Hindlimb muscle (tissue), 1 donor: ENCODE measurements around the gene CD6. TPM values are rescaled to one million over a fixed set of nuclear protein-coding genes. Genes with fewer than 3 reads are reported as not detected.

Source experiments
- DNase-seq: peaks from one replicate; pipeline ENCODE4 v3.0.0-alpha.2; 2013
- polyA plus RNA-seq: library from polyadenylated mRNA; unstranded; fragments of 120-200 nt; gene quantifications from one replicate; pipeline ENCODE4 v1.2.1, GENCODE V29; 2013; ENCODE audit not compliant: insufficient read length

CD6 gene
- polyA plus RNA-seq, 1 donor: 0.40 TPM

DNA sequence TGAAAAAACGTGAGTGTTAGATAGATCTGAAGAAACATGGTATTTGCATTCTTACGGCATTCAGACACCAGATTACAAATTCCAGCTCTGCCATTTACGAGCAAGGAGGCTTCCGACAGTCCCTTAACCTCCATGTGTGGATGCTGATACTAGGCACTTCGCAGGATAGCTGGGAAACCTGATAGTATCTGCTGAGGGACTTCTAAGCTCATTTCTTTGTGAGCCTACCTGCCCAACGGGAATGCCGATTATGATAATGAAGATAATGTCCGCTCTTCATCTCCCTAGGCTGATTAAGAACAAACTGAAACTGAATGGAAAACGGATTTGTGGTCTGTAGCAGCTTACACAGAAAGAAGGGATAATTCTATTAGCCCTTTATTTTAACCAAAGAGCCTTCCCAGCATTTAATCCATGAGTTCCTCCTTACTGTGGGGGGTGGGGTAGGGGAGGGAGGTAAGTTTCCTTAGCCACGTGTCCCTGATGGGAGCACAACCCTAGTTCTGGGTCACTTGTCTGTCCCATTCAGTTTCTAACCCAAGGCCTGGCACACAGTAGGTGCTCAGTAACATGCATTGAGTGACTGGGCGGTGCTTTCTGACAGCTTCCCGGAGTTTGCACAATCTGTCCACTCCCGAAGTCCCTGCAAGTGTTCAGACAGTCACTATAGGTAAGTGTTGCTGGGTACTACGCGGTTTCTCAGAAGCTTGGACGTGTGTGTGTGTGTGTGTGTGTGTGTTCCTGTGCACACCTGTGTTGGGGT lies 39.2 kb downstream of the CD6 start:
- no peak for DNase-seq

DNA sequence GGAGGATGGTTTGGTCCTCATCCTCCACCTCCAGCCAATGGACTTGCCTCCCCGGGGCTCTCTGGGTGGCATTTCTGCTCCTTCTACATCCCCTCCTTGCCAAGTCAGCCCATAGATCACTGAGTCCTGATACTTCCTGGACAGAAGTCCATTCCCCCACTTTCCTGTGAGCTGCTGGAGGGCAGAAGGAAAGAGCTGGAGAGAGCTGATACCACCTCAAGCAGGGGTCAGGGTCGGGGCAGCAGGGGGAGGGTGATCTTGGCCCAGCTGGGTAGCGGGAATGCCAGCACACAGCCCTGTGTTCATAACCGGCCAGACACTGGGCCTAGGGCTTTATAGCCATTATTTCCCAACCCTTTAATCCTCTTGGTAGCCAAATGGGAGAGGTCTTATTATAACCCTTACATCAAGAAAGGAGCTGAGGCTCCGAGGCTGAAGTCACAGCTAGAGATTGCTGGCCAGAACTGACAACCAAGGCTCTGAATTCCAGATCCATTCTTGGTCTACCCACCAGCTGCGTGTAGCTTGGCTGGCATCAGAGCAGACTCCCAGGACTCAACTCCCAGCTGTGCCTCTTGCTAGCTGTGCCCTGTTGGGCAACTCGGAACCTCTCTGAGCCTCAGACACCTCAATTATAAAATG lies 39.9 kb downstream of the CD6 start:
- DNase-seq: no peak

DNA sequence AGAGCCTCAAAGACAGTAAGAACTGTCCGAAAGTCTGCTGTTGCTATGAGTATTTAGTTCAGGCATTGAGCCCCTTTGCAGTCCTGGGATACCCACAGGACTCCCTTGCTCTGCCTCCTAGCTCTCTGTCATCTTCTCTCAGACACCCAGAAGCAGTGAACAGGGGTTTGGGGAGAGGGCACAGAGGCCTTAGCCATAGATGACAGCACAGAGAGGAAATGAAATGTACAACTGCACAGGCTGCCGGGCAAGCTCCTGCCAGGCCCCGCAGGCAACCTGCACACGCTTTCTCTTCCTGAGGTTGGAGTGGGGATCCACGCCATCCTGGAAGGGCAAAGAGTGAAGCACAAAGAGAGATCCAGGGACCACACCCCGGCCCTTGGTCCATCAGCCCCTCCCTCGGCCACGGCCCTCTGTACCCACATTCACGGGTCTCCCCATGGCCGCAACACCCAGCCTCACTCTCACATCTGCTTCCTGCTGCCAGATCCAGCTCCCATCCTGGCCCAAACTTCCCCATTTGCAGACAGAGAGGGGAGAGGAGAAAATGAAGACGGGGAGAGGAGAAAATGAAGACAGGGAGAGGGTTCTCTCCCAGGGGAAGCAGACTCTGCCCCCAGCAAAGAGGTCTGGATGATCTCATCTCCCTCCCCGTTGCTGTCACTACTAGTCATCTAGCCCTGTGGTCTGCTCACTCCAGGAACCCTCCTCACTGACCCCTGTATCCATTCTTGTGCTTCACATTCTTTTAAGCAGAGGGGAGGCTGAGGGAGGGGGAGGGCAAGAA lies 40.7 kb downstream of the CD6 start:
- DNase-seq: no peak

DNA sequence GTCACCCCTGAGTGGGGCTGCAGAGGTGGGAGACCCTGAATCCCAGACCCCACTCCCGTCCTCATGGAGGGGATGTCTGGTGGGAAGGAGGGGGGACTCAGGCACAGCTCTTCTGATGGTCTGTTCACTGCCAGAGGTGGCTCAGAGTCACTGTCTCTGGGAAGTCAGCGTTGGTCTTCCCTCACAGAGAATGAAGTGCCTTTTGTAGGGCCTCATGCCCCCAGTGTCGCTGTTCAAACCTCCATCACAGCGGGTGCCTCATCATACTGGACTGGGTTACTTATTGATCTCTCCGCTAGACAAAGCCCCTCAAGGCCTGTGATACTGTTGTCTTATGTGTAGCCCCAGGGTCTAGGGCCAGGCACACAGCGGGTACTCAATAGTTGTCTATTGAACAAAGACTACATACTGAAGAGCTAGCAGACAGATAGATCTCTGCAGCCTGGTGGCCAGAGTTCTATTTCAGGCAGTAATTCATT lies 41.3 kb downstream of the CD6 start:
- no peak for DNase-seq

DNA sequence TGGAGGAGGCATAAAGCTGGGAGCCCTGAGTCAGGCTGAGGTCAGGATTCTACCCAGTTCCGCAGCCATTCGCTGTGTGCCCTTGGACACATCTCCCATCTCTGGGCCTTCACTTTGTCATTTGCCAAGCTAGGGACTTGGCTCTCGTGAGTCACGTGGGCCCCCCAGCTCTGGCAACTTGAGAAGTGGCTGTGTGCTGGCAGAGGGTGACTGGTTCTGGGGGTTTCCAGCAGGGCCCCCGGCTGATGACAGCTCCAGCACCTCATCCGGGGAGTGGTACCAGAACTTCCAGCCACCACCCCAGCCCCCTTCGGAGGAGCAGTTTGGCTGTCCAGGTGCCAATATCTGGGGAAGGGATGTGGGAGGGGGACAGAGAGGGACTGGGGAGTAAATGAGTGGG lies 46.6 kb downstream of the CD6 start:
- no peak for DNase-seq

DNA sequence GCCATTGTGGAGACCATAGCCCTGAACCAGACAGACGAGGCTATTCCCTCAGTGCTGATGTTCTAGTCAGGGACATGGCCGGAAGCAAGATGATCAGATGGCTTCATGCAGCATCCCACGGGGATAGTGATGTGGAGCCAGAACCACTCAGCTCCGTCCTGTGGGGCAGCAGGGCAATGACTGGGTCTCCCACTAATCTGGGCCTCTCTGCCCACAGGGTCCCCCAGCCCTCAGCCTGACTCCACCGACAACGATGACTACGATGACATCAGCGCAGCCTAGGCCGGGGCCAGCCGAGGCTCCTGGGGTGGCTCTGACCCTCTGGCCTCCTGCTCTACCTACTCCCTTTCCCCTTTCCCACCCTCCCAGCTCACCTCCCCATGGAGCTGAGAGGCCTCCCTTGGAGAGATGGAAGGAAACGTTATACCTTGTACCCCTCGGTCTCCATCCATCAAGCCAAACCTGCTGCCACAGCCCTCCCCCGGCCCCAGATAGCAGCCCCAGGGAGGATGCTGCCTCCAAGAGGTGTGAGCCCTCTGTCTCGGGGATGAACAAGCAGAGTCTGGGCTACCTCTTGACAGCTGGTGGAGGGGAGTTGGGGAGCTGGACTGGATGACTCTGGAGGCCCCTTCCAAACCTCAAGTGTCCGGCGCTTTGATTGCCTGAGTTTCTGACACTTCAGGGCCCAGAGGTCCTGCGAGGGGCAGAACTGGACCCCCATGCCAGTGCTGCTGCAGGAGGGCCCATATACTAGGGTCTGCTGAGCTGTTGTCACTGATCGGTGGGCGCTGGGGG lies 47.8 kb downstream of the CD6 start:
- no peak for DNase-seq

DNA sequence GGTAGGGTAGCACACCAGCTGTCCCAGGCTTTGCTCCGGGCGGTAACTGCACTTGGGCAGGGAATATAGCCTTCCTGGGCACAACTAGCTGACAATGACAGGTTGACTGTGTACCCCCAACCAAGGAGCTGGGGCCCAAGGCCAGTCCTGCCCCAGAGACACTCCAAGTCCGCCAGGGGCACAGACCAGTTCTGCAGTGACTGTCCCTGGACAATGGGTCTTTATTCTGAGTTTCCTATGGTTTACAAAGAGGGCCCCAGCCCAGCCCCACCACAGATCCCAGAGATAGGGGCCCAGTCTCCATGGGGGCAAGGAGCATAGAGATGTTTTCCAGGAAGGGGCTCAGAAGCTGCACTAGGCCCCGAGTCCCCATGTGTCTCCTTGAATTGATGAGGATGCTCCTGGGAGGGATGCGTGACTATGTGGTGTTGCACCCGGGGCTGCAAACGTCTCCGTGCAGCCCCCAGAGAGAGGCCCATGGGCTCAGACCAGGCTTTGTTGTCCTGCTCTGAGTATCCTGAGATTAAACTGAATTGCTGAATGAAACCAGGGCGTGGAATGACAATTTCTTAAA lies 48.4 kb downstream of the CD6 start:
- DNase-seq: no peak

DNA sequence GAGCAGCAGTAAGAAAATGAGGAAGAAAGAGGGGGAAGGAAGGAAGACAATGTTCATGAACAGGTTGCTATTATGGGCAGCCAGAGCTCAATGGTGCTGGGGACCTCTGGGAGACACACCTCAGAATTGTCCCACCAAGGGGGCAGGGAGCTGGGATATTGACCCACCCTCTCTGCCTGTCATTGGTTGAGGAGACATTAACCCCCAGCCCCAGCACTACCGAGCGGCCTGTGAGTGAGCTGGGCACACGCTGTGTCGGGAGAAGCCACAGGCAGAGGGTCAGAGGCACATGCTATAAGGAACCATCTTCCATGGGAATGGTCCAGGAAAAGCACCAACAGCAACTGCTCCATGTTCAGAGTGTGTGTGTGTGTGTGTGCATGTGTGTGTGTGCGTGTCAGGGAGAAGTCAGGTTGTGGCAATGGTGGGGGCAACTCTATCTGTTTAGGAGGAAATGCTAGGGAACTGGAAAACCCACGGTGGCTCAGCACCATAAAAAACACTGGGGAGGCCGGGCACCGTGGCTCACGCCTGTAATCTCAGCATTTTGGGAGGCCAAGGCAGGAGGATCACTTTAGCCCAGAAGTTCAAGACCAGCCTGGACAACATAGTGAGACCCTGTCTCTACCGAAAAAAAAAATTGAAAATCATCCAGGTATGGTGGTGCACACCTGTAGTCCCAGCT lies 49.2 kb downstream of the CD6 start:
- no peak for DNase-seq

DNA sequence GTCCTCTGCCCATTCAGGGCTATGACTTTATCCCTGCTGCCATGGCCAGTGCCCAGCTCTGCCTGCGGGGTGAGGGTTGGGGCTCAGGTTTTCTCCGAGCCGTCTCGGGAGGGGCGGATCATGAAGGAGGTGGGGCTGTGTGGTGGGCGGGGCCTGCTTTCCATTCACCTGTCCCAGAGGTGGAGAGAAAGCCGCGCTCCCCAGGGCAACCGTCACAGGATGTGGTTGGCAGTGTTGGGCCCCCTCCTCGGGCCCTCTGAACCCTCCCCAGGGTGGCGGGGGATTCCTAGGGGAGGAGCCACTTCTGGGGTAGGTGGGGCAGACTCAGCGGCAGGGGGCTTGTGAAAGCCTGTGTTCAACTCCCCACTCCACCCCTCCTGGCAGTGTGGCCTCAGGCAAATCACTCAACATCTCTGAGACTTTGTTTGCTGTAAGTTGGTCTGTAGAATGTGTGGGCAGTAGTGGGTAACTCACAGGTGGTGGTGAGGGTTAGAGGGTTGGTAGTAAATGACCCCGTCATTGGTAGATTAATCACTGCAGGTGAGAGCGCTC lies 50.3 kb downstream of the CD6 start:
- DNase-seq: no peak

DNA sequence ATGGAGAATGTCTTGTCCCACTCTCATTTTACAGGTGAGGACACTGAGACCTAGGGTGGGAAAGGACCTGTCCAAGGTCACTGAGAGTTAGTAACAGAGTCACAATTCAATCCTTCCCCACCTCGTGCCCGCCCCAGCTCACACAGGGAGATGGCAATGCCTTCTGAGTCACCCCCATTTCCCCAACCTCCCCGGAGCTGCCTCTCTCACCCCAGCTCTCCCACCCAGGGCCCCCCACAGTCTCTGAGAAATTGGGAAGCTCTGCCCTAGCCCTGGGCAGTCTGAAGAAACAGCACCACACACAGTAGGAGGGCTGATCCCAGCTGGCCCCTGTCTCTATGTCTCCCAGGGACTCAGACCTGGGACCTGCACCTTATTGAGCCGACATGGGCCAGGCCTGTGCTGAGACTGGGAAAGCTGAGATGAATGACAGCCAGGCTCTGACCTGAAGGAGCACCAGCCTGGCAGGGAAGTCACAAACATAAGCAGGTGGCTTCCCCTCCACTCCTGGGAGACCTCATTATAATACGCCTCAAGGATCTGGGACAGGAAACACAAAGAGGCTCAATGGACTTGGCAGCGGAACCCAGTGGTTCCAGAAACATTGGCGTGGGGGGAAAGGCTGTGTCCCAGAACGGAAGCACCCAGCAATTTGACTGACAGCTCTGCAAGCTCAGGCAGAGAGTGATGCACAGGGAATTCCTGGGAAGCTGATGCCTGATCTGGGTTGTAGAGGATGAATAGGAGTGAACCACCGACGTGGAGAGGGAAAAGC lies 51.0 kb downstream of the CD6 start:
- DNase-seq: no peak

DNA sequence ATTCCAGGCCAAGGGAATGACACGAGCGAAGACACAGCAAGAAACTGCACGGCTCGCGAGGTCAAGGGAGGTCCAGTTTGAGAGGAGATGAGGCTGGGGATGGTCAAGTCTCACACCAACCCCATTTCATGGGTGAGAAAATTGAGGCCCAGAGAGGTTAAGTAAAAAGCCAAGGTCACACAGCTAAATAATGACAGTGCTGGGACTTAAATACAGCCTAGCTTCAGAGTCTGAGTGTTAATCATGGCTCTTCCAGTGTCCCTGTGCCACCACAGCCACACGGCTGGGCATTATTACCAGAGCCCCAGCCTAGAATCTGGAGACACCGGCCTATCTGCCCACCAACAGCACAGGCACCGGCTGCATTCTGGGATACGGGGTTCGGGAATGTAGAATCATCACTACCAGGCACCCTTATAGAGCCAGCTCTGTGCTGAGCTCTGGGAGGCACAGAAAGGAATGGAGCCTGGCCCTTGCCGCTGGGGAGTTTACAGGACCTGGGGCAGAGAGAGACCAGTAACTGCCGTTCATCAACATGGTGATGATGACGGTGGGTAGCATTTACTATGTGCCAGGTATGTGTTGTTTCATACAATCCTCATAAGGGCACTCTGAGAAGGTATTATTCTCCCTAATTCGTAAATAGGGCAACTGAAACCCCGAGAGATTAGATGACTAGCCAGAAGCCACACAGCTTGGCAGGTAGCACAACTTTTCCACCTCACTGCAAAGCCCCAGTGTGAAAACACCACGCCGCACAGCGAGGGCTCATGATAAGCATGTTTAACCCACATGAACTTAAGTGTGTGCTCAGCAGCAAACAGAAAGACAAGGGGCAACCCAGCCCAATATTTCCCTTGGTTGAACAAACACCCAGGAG lies 51.8 kb downstream of the CD6 start:
- no peak for DNase-seq

DNA sequence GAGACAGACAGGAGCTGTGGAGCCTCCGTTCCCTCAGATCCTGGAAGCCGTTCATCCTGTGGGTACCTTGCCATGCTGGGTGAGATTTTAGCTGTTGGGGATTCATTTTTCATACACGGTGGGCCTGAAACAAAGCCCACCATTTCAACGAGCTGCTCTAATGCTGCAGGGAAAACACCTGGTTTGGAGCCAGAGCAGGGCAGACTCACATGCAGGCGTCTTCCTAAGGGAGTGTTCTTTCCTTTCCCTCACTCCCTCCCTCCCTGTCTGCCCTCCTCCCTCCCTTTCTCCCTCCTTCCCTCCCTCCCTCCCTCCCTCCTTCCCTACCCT lies 52.5 kb downstream of the CD6 start:
- no peak for DNase-seq

DNA sequence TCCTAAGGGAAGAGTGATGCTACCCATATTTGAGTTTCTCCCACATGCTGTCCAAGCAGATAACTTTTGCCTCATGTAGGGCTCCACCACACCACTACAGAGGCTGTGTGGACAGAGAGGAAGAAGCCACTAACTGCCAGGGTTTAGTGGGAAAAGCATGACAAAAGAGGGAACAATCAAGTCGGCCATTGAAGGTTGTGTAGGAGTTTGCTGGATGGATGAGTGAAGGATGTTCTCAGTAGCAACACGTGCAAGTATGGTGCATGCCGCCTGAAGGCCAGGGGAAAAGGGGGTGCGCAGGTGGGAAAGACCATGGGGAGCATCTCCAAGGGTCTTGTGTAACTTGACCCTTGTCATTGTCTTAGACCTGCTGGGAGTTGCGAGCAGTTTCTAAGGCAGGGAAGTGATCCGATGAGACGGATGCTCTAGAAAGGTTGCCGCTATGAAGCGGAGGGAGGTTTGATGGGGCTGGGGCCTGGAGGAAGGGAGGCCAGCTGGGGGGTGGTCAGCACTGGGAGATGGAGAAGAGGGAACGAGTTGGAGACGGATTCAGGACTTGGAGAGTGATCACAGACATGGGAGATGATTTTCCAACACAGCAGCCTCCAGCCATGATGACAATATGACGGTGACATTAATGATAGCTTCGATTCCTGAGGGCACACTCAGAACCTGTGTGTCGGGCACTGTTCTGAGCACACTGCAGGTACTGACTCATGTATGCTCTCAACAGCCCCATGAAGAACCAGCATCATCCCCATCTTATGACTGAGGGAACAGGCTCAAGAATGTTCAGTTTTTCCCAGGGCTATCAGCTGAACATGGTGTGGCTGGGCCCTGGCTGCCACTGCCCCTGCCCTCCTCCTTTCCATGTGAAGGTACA lies 53.7 kb downstream of the CD6 start:
- DNase-seq: no peak

DNA sequence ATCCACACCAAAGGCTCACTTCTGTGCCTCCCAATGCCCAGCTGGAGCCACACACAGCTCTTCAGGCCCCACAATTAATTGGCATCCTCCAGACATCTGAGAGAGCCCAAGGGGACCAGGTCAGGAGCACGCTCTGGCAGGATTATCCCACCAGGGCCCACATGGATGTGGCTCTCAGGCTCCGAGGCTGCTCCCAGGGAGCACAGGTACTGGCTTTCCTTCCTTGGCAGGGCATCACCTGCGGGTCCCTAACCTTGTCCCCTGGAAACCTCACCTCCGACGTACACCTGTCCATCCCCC lies 54.3 kb downstream of the CD6 start:
- no peak for DNase-seq

DNA sequence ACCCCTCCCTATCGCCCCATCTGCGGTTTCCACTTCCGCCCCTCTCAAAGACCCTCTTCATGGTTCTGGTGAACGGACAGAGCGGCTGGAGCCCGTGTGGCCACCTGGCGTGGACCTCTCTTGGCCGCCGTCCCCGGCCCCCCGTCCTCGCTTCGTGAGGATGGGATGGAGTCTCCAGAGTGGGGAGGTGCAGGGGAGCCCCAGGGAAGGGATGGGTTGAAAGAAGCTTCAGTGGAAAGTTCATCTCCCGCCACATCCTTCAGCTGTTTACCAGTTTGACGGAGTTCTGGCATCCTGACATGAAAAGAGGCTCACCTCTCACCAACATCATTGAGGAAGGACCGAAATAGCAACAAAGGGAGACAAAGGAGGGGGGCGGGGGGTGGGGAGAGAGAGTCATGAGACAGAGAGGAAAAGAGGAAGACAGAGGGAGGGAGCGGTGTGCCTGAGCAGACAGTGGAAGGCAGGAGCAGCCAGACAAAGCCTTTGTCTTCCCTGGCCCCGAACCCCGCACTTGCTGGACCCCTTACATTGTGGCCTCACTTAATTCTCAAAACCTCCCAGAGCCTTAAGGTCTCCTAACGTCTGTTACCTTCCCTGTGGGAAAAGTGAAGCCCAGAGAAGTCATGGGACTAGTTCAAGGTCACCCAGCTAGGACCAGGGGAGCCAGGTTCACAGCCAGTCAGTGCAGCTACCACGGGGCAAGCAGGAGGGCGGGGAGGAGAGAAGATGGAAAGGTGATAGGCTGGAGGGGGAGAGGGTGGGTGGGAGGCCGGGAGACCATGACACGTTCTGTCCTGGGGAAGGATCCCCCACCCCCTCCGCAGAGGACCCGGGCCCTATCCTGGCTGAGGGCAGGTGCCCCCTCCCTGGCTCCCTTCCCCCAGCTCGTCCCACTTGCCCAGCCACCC lies 54.9 kb downstream of the CD6 start:
- no peak for DNase-seq

DNA sequence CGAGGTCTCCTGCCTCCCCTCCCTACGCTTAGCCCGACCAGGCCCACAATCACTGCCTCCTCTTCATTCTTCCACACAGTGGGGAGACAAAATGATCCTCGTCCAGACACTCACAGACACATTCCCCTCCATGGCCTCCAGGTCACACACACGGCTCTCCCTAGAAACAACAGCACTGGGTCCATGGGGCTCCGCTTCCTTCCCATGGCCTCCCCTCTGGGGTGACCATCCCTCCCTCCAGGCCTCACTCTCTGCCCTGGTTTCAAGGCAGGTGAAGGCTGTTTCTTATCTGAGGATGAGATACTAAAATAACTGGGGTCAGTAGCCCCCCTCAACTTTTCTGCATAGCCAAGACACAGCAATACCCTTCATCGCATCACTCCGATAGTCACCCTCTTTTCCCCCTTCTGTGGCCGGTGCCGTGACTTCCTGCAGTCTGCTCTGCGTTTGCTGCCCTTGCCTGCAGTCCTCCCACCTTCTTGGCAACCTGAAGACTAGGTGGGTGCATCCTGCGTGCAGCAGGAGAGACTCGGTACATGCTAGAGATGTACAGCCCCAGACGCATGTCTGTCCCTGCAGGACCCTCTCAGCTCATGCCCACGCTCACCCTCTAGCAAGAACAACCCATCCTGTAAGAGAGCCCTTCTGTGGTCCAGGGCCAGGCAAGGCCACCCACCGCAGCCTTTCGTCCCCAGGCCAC lies 55.8 kb downstream of the CD6 start:
- no peak for DNase-seq

DNA sequence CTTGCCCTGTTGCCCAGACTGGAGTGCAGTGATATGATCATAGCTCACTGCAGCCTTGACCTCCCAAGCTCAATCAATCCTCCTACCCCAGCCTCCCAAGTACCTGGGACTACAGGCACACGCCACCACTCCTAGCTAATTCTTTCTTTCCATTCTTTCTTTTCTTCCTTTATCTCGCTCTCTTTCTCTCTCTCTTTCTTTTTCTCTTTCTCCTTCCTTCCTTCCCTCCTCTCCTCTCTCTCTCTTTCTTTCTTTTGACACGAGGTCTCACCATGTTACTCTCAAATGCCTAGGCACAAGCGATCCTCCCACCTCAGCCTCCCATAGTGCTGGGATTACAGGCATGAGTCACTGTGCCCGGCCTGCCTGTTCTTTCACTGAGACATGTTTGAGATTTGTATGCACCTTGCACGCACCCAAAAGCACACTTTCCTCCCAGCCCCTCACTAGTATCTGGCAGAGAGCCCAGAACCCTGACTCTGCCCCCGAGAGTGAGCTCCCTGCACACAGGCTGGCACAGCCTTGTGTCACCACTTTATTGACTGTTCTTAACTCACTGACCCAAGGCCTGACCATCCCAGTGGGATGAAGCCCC lies 56.8 kb downstream of the CD6 start:
- no peak for DNase-seq
